HG03354 (cell line): ENCODE data around the gene GIPC3.
"Not testable (repeated sequence)": the region's sequence is repeated elsewhere in the genome, so short reads cannot be mapped to it uniquely, and the experiment has no call there.

Experiments
- ATAC-seq: cut with Tn5 transposase; IDR thresholded peaks from one replicate; pipeline ENCODE4 v1.9.1; 2021; ENCODE audit warnings: mild to moderate bottlenecking; ENCODE audit not compliant: unreplicated experiment, poor library complexity, severe bottlenecking

GIPC3 gene

DNA sequence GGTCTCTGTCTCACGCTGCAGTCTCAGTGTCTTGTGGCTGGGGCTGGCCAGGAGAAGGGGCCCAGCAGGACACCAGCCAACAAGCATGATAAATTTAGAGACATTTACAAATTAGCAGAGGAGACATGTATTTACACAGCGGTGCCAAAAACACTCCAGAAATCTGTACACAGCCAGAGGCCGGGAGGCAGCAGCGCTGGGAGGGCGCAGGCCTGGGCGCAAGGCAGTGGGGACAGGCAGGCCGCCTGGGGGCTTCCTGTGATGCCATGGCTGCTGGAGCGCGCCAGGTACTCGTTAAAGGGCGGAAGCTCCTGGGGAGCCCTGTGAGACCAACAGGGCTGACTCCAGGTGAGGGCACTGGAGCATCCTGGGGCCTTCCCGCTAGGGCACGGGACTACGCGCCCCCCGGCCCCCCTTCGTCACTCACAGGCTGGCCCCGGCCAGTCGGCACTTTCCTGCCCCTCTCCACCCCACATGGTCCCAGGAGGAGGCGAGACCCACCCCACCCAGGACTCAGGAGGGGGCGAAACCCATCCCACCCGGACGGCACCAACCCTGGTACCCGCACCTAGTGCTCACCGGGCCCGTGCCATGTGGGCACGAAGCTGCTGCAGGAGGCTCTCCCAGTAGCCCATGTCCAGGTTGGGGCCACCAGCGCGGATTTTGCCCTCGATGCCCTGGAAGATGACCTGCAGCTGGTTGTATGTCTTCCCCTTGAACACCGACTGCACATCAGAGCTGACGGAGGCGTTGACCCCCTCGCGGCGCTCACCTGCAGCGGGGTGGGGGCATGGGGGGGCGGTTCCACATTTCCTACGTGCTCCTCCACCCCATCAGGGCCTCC lies 28.8 kb downstream of the GIPC3 start:
- no peak for ATAC-seq

DNA sequence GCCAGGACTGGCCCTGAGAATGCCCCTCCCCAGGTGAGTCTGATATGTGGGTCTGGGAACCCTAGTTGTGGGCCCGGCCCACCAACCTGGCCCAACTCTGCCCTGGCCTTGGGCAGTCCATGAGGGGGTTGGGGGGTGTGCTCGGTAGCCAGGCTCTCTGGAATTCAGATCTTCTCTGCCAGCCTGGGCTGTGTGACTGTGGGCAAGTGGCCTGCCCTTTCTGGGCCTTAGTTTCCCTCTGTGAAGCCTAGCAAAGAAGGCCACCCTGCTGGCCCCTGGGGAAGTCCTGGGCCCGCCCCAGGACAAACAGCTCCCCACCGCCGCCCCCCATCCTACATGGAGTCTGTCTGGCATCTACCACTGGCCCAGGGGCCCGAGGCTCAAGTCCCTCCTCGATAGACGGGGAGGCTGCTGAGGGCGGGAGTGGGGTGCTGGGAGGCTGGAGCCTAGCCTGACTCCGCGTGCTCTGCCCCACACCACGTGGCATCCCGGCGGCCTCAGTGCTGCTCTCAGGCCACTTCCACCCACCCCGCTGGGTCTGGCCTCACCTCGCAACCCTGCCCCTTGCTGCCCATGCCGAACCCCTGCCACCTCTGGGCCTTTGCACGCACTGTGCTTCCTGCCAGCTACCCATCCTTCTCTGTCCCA lies 29.7 kb downstream of the GIPC3 start:
- no peak for ATAC-seq

DNA sequence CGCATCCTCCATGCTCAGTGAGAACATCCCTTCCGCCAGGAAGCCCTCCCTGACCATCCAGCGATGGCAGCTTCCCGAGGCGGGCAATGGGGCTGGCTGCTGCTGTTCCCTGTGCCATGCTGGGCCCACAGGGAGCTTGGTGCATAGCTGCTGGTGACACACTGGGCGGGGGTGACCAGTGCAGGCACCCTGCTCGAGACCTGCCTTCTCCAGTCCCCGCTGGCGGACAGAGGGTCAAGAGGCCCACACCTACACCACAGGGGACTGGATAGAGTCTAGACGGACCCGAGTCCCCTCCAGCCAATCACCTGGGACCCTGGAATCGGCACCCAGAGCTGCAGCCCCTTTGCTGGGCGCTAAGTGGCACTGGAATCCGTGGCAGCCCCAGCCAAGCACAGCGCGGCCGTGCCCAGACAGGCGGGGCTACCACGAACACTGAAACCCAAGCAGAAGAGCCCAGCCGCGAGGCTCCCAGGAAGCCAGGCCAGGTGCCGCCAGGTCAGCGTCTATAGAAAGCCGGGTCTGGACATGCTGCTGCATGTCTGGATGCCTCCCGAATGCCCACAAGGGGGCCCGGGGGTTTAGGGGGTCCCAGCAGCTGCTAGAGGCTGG lies 30.4 kb downstream of the GIPC3 start:
- no peak for ATAC-seq

DNA sequence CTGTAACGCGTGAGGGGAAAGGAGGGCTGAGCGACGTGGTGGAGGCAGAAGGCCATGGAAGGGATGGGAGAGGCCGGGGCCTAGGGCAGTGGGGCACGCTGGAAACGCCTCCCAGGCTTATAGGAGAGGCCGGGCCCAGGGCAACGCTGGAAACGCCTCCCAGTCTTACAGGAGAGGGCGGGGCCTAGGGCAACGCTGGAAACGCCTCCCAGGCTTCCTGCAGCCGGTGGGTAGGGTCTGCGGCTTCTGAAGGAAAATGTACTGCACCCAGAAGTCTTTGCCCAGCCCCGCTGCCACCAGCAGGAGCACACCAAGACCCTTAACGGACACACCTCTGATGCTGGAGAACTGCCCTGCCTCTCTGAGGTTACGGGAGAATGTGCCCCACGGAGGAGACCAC lies 32.2 kb downstream of the GIPC3 start:
- ATAC-seq, result no peak

DNA sequence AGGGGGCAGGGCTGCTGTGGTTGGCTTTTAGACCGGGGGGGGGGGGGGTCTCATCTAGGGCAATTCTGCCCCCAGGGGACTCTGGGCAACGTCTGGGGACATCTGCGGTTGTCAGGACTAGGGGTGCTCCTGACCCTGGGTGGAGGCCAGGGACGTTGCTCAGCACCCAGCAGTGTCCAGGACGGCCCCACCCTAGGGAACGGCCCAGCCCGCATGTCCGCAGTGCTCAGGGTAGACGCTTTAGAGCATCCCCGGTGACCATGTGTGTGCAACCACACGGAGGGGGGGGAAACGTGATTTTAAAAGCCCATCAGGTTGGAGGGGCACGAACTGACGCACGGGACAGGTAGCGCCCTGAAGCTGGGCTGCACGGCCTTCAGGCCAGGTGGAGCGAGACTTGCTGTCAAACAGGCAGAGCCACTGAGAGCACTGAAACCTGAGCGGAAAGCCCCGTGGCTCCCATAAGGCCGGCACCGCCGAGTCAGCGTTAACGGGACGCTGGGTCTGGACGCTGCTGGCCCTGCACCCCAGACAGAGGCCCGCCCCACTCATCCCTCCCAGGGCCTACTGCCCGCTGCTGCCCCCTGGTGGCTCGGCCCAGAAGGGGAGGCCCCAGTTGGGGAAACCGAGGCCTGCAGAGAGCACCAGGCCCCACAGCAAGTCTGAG lies 33.0 kb downstream of the GIPC3 start:
- no peak for ATAC-seq

DNA sequence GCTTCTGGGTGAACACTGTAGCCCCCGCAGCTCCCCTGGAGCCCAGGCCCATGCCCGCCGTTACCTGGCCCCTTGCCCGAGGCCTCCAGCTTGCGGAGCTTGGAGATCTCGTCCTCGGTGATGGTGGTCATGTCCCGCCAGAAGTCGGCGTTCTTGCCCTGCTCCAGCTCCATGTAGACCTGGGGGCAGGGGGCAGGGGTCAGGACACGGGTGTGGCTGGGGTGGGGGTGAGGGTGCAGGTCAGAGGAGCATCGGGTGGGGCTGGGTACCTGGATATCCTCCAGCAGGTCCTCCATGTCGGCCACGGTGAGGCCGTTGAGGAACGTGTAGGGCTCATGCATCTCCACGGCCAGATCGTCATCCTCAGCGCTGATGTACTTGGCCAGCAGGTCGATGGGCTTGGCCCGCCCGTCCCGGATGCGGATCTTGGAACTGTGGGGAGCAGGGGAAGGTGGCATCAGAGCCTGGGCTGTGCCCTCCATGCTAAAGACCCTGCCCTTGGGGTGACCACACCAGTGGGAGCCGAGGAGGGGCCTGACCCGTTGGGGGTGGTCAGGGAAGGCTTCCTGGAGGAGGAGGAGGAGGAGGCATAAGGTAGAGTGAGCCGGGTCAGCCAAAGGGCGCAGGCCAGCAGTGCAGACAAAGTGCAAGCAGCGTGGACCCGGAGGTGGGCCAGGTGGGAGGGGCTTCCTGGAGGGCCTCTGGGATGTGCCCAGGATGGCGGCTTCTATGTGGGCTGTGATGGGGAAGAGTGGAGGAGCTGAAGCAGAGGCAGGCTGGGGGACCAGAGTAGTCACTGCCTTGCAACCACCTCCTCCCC lies 33.7 kb downstream of the GIPC3 start:
- ATAC-seq, result no peak

DNA sequence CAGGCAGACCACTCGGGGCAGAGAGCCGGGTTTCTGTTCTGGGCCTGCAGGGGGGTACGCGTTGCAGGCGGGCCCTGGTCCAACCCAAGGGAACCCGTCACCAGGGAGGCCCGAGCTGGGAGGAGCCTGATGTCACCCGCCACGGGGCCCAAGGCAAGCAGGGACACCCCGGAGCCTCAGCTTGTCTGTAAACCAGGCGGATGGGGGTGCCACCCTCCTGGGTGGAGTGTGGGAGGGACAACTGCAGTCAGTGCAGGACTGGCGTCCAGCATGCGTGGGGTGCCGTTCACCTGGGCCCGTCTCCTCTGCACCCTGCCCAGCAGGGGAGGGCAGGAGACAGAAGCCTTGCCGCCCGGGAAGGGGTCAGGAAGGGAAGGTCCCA lies 34.3 kb downstream of the GIPC3 start:
- ATAC-seq, result no peak

DNA sequence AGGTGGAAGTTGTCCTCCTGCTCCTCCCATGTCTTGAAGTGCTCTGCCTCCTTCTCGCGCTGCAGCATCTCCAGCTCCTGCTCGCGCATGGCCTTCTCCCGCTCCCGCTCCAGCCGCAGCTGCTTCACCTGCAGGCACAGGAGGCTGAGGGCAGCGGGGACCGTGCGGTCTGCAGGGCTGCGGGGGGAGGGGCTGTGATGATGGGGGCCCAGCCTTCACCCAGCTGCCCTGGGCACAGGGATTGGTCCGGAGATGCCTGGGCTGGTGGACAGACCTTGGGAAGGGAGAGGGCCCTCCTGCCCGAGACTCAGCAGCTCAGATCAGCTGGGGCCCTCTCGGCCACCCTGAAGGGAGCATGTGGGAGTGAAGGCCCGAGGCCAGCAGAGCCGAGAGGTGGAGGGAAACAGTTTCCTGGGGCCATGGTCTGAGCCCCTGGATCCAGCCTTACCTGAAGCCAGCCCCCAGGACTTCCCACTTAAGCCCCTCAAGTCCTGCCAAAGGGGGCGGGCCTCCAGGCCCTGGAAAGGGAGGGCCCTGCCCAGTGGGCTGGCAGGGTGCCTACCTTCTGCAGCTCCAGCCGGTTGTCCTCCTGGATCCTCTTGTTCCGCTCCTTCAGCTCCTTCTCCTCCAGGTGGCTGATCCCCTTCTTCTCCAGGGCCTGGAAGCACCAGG lies 35.0 kb downstream of the GIPC3 start:
- no peak for ATAC-seq

DNA sequence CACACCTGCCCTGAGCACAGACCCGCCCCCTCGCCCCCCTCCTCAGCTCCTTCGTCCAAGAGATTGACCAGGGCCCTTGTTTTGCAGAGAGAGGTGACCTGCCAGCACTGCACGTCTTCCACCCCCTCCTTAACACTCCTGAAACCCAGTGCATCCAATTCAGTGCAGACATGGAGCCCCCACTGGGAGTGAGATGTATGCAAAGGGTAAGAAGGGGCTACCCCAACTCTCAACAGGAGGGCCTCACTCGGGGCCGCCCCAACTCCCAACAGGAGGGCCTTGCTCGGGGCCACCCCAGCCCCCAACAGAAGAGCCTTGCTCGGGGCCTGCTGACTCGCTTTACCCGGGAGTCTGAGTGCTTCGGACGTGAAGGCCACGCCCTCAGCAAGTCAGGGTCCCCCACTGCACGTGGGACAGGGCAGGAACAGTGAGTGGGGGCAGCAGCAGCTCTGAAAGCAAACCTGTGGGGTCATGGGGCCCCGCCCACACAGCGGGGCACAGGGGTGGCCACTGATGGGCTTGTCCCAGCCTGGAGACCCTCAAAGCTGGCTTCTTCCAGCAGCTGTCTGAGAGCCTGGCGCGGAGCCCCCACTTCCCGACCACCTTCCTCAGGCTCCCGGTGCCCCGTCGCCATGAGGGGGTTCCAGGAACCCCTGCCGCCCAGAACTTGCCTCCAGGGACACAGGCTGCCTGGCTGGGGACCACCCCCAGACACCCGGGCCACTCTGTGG lies 35.7 kb downstream of the GIPC3 start:
- ATAC-seq, result no peak

DNA sequence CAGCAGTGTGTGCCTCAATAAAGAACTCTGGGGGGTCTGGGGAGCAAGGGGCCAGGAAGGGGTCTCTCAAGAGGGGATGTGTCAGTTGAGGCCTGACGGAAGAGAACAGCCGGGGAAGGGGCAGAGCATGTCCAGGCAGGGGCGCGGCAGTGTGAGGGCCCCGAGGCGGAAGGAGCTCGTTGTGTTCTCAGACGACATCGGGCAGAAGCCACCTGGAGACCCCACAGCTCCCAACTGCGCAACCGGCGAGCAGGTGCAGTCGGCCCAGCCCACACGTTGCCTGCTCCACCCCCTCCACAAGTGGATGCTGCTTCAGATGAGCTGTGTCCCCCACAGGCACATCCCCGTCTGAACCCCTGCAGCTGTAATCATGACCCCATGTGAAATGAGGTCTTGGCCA lies 36.4 kb downstream of the GIPC3 start:
- ATAC-seq, result no peak

DNA sequence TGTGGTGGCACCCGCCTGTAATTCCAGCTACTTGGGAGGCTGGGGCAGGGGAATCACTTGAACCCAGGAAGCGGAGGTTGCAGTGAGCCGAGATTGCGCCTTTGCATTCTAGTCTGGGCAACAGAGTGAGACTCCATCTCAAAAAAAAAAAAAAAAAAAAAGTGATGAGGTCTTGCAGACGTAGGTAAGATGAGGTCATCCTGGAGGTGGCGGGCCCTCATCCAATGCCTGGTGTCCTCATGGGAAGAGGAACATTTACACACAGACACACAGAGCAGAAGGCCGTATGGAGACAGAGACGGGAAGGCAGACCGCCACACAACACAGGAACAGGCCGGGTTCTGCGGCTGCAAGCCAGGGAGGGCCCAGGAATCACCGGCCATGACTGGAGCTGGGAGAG lies 36.9 kb downstream of the GIPC3 start:
- ATAC-seq, result no peak

DNA sequence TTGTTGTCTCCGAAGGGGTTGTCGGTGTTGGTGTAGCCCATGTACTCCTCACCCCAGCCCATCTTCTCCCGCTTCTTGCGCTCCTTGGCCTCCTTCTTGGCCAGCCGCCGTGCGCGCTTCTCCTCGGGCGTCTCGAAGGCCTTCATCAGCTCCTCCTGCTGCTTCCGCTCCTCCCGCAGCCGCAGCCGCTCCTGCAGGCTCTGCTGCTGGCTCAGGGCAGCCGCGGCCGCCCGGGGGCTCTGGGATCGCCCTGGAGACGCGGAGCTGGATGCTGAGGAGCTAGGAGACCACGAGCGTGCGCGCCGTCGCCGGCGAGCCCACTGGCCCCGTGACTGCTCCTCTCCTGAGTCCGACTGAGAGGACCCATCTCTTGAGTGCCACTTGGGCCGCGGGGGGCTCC lies 38.4 kb downstream of the GIPC3 start:
- ATAC-seq, result no peak

DNA sequence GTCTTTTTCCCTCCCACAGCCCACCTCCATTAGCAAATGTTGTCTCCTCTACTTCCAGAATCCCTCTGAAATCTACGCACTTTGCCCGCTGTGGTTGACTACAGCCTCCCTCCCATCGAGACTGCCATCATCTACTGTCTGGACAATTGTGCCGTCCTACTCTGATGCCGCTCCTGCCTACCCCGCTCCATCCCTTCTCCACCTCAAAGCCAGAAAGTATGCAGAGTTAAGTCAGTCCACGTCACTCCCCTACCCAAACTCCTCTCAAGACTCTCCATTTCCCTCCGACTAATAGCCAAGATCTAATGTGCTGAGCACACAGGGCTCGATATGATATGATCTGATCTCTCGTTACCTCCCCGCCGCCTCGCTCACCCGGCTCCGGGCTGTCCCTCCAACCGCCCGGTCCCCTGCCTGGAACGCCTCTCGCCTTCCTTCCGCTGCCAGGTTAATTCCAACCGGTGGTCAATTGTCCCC lies 40.8 kb downstream of the GIPC3 start:
- ATAC-seq, result no peak

DNA sequence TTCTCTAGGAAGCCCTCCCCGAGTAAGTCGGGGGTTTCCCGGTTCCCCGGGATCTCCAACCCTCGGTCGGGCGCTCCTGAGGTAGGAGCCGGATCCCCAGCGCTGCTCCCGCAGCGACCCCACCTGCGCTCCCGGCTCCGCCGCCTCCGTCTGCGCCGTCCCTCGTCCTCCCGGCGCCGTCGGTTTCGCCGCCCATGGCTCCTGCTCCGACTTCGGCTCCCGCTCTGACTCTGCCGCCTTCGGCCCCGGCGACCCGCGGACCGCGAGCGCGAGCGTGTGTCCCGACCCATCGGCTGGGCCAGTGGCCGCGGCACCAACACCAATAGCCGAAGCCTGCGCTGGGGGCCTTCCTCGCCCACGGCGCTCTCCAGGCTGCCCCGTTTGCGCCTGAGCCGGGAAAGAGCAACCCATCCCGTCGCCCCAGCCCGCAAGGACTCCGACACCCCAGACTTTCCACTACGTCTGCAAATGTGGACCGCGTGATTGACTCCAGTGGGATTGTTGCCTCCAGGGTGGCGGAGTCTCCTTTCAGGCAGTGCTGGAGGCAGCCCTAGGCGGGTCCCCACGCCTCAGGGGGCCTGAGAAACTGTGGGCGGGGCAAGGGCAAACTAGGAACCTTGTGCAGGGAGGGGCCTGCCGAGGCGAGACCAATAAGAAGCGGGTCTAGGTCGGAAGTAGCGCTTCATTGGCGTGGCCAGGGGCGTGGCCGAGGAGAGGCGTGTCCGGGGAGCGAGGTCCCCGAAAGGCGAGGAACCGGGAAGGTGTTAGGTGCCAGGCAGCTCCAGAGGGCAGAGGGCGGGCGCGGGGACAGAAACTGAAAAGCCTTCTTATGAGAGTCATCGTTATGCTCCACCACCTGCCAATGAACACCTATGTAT lies 41.4 kb downstream of the GIPC3 start, which contains the start of gene CACTIN:
Gene CACTIN (minus strand): TSS at position 318 of the 878 bp plus-strand sequence. CDS start 28 bp downstream, at position 290.
- ATAC-seq, result peak; percentile 88

DNA sequence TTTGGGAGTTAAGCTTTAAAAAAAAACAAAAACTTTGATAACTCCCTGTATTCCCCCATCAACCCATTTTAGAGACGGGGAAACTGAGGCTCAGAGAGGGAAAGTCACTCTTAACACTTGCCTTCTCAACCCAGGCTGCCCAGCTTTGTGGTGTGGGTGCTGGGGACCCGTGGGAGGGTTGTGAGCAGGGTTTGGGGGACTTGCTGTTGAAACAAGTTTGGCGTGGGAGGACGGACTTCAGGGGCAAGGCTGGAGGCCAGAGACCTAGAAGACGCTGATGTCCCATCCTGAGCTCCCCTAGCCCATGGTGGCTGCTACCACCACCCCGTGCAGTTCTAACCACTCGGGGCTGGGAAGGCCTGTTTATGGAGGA lies 42.1 kb downstream of the GIPC3 start:
- no peak for ATAC-seq

DNA sequence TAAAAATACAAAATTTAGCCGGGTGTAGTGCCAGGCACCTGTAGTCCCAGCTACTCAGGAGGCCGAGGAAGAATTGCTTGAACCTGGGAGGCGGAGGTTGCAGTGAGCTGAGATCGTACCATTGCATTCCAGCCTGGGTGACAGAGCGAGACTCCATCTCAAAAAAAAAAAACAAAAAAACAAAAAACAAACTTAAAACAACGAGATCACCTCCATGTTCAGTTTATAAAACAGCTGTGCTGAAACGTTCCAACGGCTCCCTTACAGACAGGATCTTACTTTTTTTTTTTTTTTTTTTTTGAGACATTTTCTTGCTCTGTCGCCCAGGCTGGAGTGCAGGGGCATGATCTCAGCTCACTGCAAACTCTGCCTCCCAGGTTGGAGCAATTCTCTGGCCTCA lies 43.5 kb downstream of the GIPC3 start:
- ATAC-seq, result not testable (repeated sequence)

DNA sequence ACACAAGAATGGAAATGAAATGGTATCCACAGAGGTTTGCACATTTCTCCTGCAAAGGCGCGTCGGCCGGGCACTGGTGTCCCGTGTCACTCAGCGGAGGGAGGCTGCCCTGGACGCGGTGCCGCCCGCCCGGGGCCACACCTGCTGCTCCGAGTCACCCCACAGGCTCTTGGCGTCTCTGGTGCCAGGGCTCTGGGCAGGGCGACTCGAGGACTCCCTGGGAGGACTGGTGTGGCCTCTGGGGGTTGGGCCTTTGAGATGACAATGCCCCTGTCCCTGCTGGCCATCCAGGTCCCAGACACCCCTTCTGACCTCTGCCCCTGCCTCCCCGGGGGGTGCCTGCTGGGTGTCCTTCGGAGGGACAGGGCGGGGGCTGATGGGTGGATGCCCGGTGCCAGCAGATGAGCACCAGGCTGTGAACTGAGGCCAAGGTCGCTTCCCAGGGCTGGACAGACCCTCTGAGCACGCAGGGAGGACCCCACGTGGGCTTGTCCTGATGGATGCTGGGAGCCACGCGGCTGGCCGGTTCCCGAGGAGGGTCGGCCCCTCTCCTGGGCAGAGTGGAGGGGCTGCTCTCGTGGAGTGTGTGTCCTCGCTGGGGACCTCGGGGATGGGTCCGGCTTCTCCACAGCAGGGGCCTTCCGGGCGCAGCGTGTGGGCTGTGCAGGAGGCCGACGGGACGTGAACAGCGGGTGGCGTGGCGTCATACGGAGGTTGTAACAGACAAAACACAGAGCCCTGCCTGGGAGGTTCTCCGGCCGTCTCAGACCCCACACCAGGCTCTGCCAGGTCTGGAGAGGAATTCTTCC lies 46.0 kb downstream of the GIPC3 start:
- ATAC-seq, result no peak
